Cardiac fibroblast (primary cell): ENCODE results near the gene GTF3C1.

Experiments used
- DNase-seq, 2 donors: peaks; one replicate each; pipeline versions ENCODE4 v3.0.0 to v3.0.0-alpha.2; 2010; ENCODE audit warnings: low read depth in 2 of 2
- H3K4me3 ChIP-seq, 2 donors: replicated peaks in 1 of 2; 1 replicate in 1 of 2; 2 replicates in 1 of 2; pipeline ENCODE4 v1.5.1; 2011; ENCODE audit warnings: low read depth in 2 of 2, low read length in 2 of 2, mild to moderate bottlenecking in 2 of 2, moderate library complexity in 1 of 2
- CTCF ChIP-seq: IDR thresholded peaks from one replicate; pipeline ENCODE4 v1.5.1; 2011; ENCODE audit warnings: low read depth, mild to moderate bottlenecking, low read length, inconsistent platforms

GTF3C1 gene

GRCh38 chr16:27485811-27486210 lies 63.9 kb downstream of the GTF3C1 start:
- DNase-seq: no peak
- no peak for TF ChIP-seq CTCF

GRCh38 chr16:27485126-27485525 lies 64.6 kb downstream of the GTF3C1 start:
- no peak for TF ChIP-seq CTCF
- no peak for DNase-seq

More at GRCh38 chr16:27485811-27486210, 63.9 kb downstream of the GTF3C1 start:
- no peak overlapping the region for H3K4me3 ChIP-seq

GRCh38 chr16:27483624-27484023 lies 66.1 kb downstream of the GTF3C1 start:
- no peak overlapping the region for H3K4me3 ChIP-seq
- no peak for TF ChIP-seq CTCF
- DNase-seq: no peak

More at GRCh38 chr16:27485126-27485525, 64.6 kb downstream of the GTF3C1 start:
- H3K4me3 ChIP-seq: no peak overlapping the region

- no peak overlapping the region for H3K4me3 ChIP-seq
- no peak for DNase-seq
- TF ChIP-seq CTCF: no peak
Measured at GRCh38 chr16:27483088-27483437, 66.7 kb downstream of the GTF3C1 start.

GRCh38 chr16:27482397-27483087 lies 67.2 kb downstream of the GTF3C1 start:
- TF ChIP-seq CTCF: no peak
- no peak for DNase-seq
- H3K4me3 ChIP-seq: no peak overlapping the region

- no peak overlapping the region for H3K4me3 ChIP-seq
- no peak for TF ChIP-seq CTCF
- no peak for DNase-seq
Measured at GRCh38 chr16:27481282-27481934, 68.3 kb downstream of the GTF3C1 start.
